HG02852 (cell line): ENCODE results near the gene OPN3.

Source experiments
- ATAC-seq: cut with Tn5 transposase; IDR thresholded peaks from one replicate; pipeline ENCODE4 v1.9.1; 2021; ENCODE audit warnings: mild to moderate bottlenecking, moderate library complexity; ENCODE audit not compliant: unreplicated experiment

The OPN3 gene

GRCh38 chr1:241647658-241648057 lies 7.5 kb upstream of the OPN3 start:
- no peak for ATAC-seq

- no peak for ATAC-seq
Observed at GRCh38 chr1:241646201-241646600, 6.0 kb upstream of the OPN3 start.

GRCh38 chr1:241645199-241645598 lies 5.0 kb upstream of the OPN3 start:
- no peak for ATAC-seq

- no peak for ATAC-seq
Observed at GRCh38 chr1:241644259-241644658, 4.1 kb upstream of the OPN3 start.

GRCh38 chr1:241642593-241642944 lies 2.4 kb upstream of the OPN3 start:
- no peak for ATAC-seq

GRCh38 chr1:241641773-241642592 lies 1.8 kb upstream of the OPN3 start:
- no peak for ATAC-seq

- ATAC-seq = no peak
Observed at GRCh38 chr1:241640867-241641622, 876 bp upstream of the OPN3 start.

GRCh38 chr1:241639623-241640148 lies 483 bp downstream of the OPN3 start:
- peak; percentile 47 for ATAC-seq

GRCh38 chr1:241638909-241639622 lies 1.1 kb downstream of the OPN3 start:
- no peak for ATAC-seq

GRCh38 chr1:241638099-241638682 lies 2.0 kb downstream of the OPN3 start:
- ATAC-seq = no peak

- ATAC-seq = no peak
Observed at GRCh38 chr1:241637604-241638003, 2.6 kb downstream of the OPN3 start.

- ATAC-seq = no peak
Observed at GRCh38 chr1:241637046-241637590, 3.1 kb downstream of the OPN3 start.

GRCh38 chr1:241636291-241636690 lies 3.9 kb downstream of the OPN3 start:
- no peak for ATAC-seq

GRCh38 chr1:241635556-241636152 lies 4.5 kb downstream of the OPN3 start:
- no peak for ATAC-seq

GRCh38 chr1:241632987-241633386 lies 7.2 kb downstream of the OPN3 start:
- no peak for ATAC-seq

GRCh38 chr1:241631674-241632073 lies 8.5 kb downstream of the OPN3 start:
- ATAC-seq = no peak

GRCh38 chr1:241630899-241631298 lies 9.3 kb downstream of the OPN3 start:
- ATAC-seq = no peak

- no peak for ATAC-seq
Observed at GRCh38 chr1:241630476-241630875, 9.7 kb downstream of the OPN3 start.

- ATAC-seq = no peak
Observed at GRCh38 chr1:241630005-241630404, 10.2 kb downstream of the OPN3 start.
